PC-3 (cell line): Measurements from ENCODE around the gene SIGLEC10. TPM values are rescaled to one million over a fixed set of nuclear protein-coding genes. Genes with fewer than 3 reads are reported as not detected.

Source experiments
- ATAC-seq: fragments of 200-7000 bp; cut with Tn5 transposase; 2 replicates; pipeline ENCODE4 v1.9.1; 2020; ENCODE audit warnings: mild to moderate bottlenecking, moderate library complexity
- BruUV-seq: library from RNA; stranded (reverse); fragments of 400-500 nt; replicated peaks from 2 replicates; lab custom pipeline; 2021; lab: Mats Ljungman, UMichigan
- CTCF ChIA-PET: fragments of 300-600 bp; sonication (Branson Sonifier 250); formaldehyde crosslinking; loops from one replicate; lab custom pipeline; 2022; ENCODE audit warnings: antibody characterized with exemption; lab: Charles Lee
- POLR2A ChIA-PET: fragments of 300-600 bp; sonication (Branson Sonifier 250); formaldehyde crosslinking; loops from one replicate; lab custom pipeline; 2022; ENCODE audit warnings: antibody characterized with exemption; ENCODE audit not compliant: unreplicated experiment; lab: Charles Lee
- DNase-seq: peaks from one replicate; pipeline ENCODE4 v3.0.0-alpha.2; 2015
- H2AFZ ChIP-seq: fragments of 300-600 bp; sonication (generic); 2 replicates; pipeline ENCODE4 v1.6.0; 2016; ENCODE audit warnings: antibody characterized with exemption, low read length
- H3F3A ChIP-seq: fragments of 300-600 bp; sonication (generic); one replicate; pipeline ENCODE4 v1.6.0; 2017; ENCODE audit warnings: antibody characterized with exemption, low read length, control low read depth, mild to moderate bottlenecking; ENCODE audit not compliant: unreplicated experiment
- H3K27ac ChIP-seq: fragments of 300-600 bp; sonication (generic); 2 replicates; pipeline ENCODE4 v1.5.1; 2016; ENCODE audit warnings: mild to moderate bottlenecking, low read length
- H3K27me3 ChIP-seq: fragments of 300-600 bp; sonication (generic); 2 replicates; pipeline ENCODE4 v1.6.1; 2016; ENCODE audit warnings: low read length, mixed read lengths
- H3K36me3 ChIP-seq: fragments of 300-600 bp; sonication (generic); 2 replicates; pipeline ENCODE4 v1.6.1; 2016; ENCODE audit warnings: low read depth, mixed run types, low read length, mixed read lengths
- H3K4me1 ChIP-seq: fragments of 300-600 bp; sonication (generic); 2 replicates; pipeline ENCODE4 v1.5.1; 2016; ENCODE audit warnings: low read length; ENCODE audit not compliant: insufficient read depth
- H3K4me2 ChIP-seq: fragments of 300-600 bp; sonication (generic); 2 replicates; pipeline ENCODE4 v1.6.0; 2016; ENCODE audit warnings: low read length
- H3K4me3 ChIP-seq: fragments of 300-600 bp; sonication (generic); 2 replicates; pipeline ENCODE4 v1.5.1; 2016; ENCODE audit warnings: mild to moderate bottlenecking, low read length, mixed read lengths
- H3K79me2 ChIP-seq: fragments of 300-600 bp; sonication (generic); 2 replicates; pipeline ENCODE4 v1.6.1; 2017; ENCODE audit warnings: low read length, mixed read lengths
- H3K9ac ChIP-seq: fragments of 300-600 bp; sonication (generic); 2 replicates; pipeline ENCODE4 v1.6.0; 2016; ENCODE audit warnings: mild to moderate bottlenecking, low read length
- H3K9me2 ChIP-seq: fragments of 300-600 bp; sonication (generic); replicated peaks from 2 replicates; pipeline ENCODE4 v1.6.1; 2016; ENCODE audit warnings: mixed run types, low read length, mixed read lengths
- H3K9me3 ChIP-seq: fragments of 300-600 bp; sonication (generic); 2 replicates; pipeline ENCODE4 v1.6.1; 2016; ENCODE audit warnings: low read length, mixed read lengths
- H4K20me1 ChIP-seq: fragments of 300-600 bp; sonication (generic); 2 replicates; pipeline ENCODE4 v1.6.1; 2016; ENCODE audit warnings: low read length, mixed read lengths
- CTCF ChIP-seq: fragments of 300-600 bp; sonication (generic); conservative IDR thresholded peaks from 2 replicates; pipeline ENCODE4 v1.5.1; 2017; ENCODE audit warnings: antibody characterized with exemption, low read depth, mild to moderate bottlenecking, low read length
- EZH2 ChIP-seq: fragments of 300-600 bp; sonication (generic); IDR thresholded peaks from one replicate; pipeline ENCODE4 v1.6.1; 2017; ENCODE audit warnings: antibody characterized with exemption, mild to moderate bottlenecking, low read length; ENCODE audit not compliant: unreplicated experiment
- EZH2phosphoT487 ChIP-seq: fragments of 300-600 bp; sonication (generic); IDR thresholded peaks from 2 replicates; pipeline ENCODE4 v1.6.1; 2018; ENCODE audit warnings: mild to moderate bottlenecking, antibody characterized with exemption, low read length, borderline replicate concordance
- intact Hi-C: fragments of 100-400 bp; cut with micrococcal nuclease; formaldehyde crosslinking; loops from 2 replicates; pipeline ENCODE4 v1.9.0; 2023
- total RNA-seq: library from RNA; depleted of rRNA; stranded (reverse); fragments of >200 nt; gene quantifications from 2 replicates; pipeline ENCODE4 v1.2.3, GENCODE V29; 2014

The SIGLEC10 gene
- total RNA-seq, 1 experiment from 2014 or later: not detected

DNA sequence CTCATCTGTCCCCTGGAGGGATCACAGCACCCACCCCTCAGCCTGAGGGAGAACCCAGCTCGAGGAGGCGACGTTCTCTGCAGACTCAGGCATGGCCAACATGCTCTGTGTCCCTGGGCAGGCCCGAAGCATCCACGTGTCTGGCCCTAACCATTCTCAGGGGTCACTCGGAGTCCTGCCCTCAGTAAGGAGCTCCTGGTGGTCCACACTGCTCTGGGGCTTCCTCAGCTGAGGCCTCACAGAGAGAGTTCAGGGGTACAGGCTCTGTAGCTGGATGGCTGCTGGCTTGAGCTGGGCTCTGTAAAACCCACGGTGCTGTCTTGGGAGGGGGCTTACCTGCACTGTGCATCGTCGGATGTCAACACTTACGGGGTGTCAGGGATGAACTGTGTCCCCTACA is 45.2 kb upstream of the SIGLEC10 start:
- POLR2A ChIA-PET: no interaction called here
- Histone ChIP-seq H3K27ac (no peak overlapping the region), H3K4me1 (no peaks in the 10 kb centered on the region), H4K20me1 (no peaks in the 10 kb centered on the region), H3K4me2 (no peak overlapping the region), H2AFZ (no peak overlapping the region), H3K27me3 (peaks cover 71% of the 10 kb centered on the region), H3K4me3 (no peak overlapping the region), H3K9me3 (no peaks in the 10 kb centered on the region), H3K9ac (no peak overlapping the region), H3F3A (no peaks in the 10 kb centered on the region), H3K36me3 (no peaks in the 10 kb centered on the region), H3K79me2 (no peaks in the 10 kb centered on the region), H3K9me2 (no peaks in the 10 kb centered on the region)
- no peak for TF ChIP-seq EZH2phosphoT487
- no peak for TF ChIP-seq EZH2
- TF ChIP-seq CTCF: no peak
- no peak for DNase-seq
- no TSS peak for BruUV-seq
- ATAC-seq: no peak
- CTCF ChIA-PET: no interaction called here
- intact Hi-C loops: no loop called here

GRCh38 chr19:51462276-51462675 is 44.8 kb upstream of the SIGLEC10 start:
- Histone ChIP-seq H3K4me3 (no peak overlapping the region), H3K9ac (no peak overlapping the region), H3K9me3 (no peaks in the 10 kb centered on the region), H3K36me3 (no peaks in the 10 kb centered on the region), H2AFZ (no peak overlapping the region), H3K79me2 (no peaks in the 10 kb centered on the region), H3K27me3 (peaks cover 71% of the 10 kb centered on the region), H3K4me1 (no peaks in the 10 kb centered on the region), H3K4me2 (no peak overlapping the region), H4K20me1 (no peaks in the 10 kb centered on the region), H3F3A (no peaks in the 10 kb centered on the region), H3K9me2 (no peaks in the 10 kb centered on the region), H3K27ac (no peak overlapping the region)
- ATAC-seq: no peak
- no peak for TF ChIP-seq CTCF
- TF ChIP-seq EZH2: no peak
- no peak for TF ChIP-seq EZH2phosphoT487
- intact Hi-C loops: no loop called here
- no TSS peak for BruUV-seq
- ChIA-PET CTCF (no interaction called here), POLR2A (no interaction called here)
- DNase-seq: no peak

- no TSS peak for BruUV-seq
- Histone ChIP-seq H3K36me3 (no peaks in the 10 kb centered on the region), H2AFZ (no peak overlapping the region), H3K9me3 (no peaks in the 10 kb centered on the region), H3F3A (no peaks in the 10 kb centered on the region), H3K79me2 (no peaks in the 10 kb centered on the region), H3K9me2 (no peaks in the 10 kb centered on the region), H3K27ac (no peak overlapping the region), H3K4me1 (no peaks in the 10 kb centered on the region), H3K4me2 (no peak overlapping the region), H3K27me3 (peaks cover 67% of the 10 kb centered on the region), H4K20me1 (no peaks in the 10 kb centered on the region), H3K9ac (no peak overlapping the region), H3K4me3 (no peak overlapping the region)
- intact Hi-C loops: no loop called here
- CTCF ChIA-PET: no interaction called here
- POLR2A ChIA-PET: no interaction called here
- DNase-seq: no peak
- no peak for ATAC-seq
- TF ChIP-seq EZH2 (no peak), EZH2phosphoT487 (no peak), CTCF (no peak)
Measured at GRCh38 chr19:51461723-51462161, 44.3 kb upstream of the SIGLEC10 start.
